Measurements from ENCODE around the gene ATP13A2.
A peak's percentile ranks its signal among the peaks of the same experiment; 100 is the strongest.

GRCh38 chr1:16986962-16987361 is 24.8 kb downstream of the ATP13A2 start:
- TF ChIP-seq CTCF (IDR thresholded peaks at IDR 0.05) (peak; percentile 82), EZH2 (IDR thresholded peaks at IDR 0.05) (no peak), EZH2phosphoT487 (IDR thresholded peaks at IDR 0.05) (no peak)

All from neural progenitor cell (in vitro differentiated cells).